ENCODE results near the gene TNK2. TPM values are rescaled to one million over a fixed set of nuclear protein-coding genes. Genes with fewer than 3 reads are reported as not detected.

Gene TNK2
- total RNA-seq, 1 experiment from 2014 or later = 36.0 TPM

- Mint-ChIP-seq H3K4me1 (ENCODE audit: low read depth, unreplicated experiment) (peaks cover 6% of the 10 kb centered on the region), H3K27me3 (ENCODE audit: insufficient read depth, unreplicated experiment) (no peaks in the 10 kb centered on the region), H3K27ac (ENCODE audit: unreplicated experiment) (no peak overlapping the region), H3K4me3 (ENCODE audit: unreplicated experiment) (no peak overlapping the region), H3K36me3 (ENCODE audit: insufficient read depth, unreplicated experiment) (no peaks in the 10 kb centered on the region), H3K9me3 (ENCODE audit: unreplicated experiment) (no peaks in the 10 kb centered on the region)
- no peaks in the 10 kb centered on the region for H3K4me1 ChIP-seq
- DNase-seq = no peak
- no peaks in the 10 kb centered on the region for H3K36me3 ChIP-seq (ENCODE audit: control insufficient read depth, insufficient read depth, low read length)
- no peaks in the 10 kb centered on the region for H3K27me3 ChIP-seq (replicated peaks; ENCODE audit: control insufficient read depth, insufficient read depth, low read length)
- H3K9me3 ChIP-seq = no peaks in the 10 kb centered on the region
- BruUV-seq (replicated peaks) = no TSS peak
- ChIA-PET CTCF (no interaction called here), POLR2A (no interaction called here)
- intact Hi-C loops (cut with micrococcal nuclease; ENCODE audit: unreplicated experiment) = no loop called here
- H3K4me3 ChIP-seq (ENCODE audit: low read depth, low read length) = no peak overlapping the region
- TF ChIP-seq CTCF (IDR thresholded peaks at IDR 0.05; ENCODE audit: insufficient read depth in 1 of 2, low read depth in 1 of 2, low read length in 1 of 2, severe bottlenecking in 1 of 2, unreplicated experiment in 1 of 2) = no peak
Observed at GRCh38 chr3:195813916-195814640, 94.3 kb downstream of the TNK2 start.

Small RNAs within 50 kb of the gene (microRNA-seq; reads per million reads assigned to microRNA genes)
- gene MIR6829 = not detected

Other genes starting within 250 kb of the TNK2 start
- gene MUC20, start 187.6 kb downstream of the TNK2 start, total RNA-seq (2022) = 0.88 and 1.9 TPM in 2 replicates
- gene MUC4, start 96.6 kb downstream of the TNK2 start, total RNA-seq (2022) = 0.21 and 0.36 TPM in 2 replicates
- gene TFRC, start 173.5 kb upstream of the TNK2 start, total RNA-seq (2022) = 267 and 293 TPM in 2 replicates

Measured in Caco-2 (cell line).